Upper lobe of left lung (tissue), 4 donors: ENCODE results near the gene TTF2.

Experiments used
- CTCF ChIP-seq, 6 experiments: fragments of 450-650 bp in 4 of 6; fragments of 200-600 bp in 2 of 6; sonication (generic) in 2 of 6; IDR thresholded peaks; one replicate each; pipeline ENCODE4 v1.5.1; 2016 to 2019; ENCODE audit warnings: antibody characterized with exemption in 6 of 6
- EP300 ChIP-seq, 4 donors: sonication (generic); formaldehyde crosslinking; IDR thresholded peaks; one replicate each; pipeline ENCODE4 v1.5.1; 2017; ENCODE audit warnings: antibody characterized with exemption in 4 of 4, control low read depth in 2 of 4
- POLR2A ChIP-seq, 4 donors: fragments of 450-650 bp; IDR thresholded peaks; one replicate each; pipeline ENCODE4 v1.5.1; 2016 to 2017; ENCODE audit warnings: antibody characterized with exemption in 4 of 4, mild to moderate bottlenecking in 2 of 4
- POLR2AphosphoS5 ChIP-seq, 2 donors: sonication (generic); formaldehyde crosslinking; IDR thresholded peaks; one replicate each; pipeline ENCODE4 v1.5.1; 2017; ENCODE audit warnings: antibody characterized with exemption in 2 of 2

GRCh38 chr1:117142200-117142599, 82.1 kb downstream of the TTF2 start:
- no peak for TF ChIP-seq CTCF (IDR thresholded peaks at IDR 0.05)
- no peak for TF ChIP-seq EP300 (IDR thresholded peaks at IDR 0.05)
- no peak for TF ChIP-seq POLR2AphosphoS5 (IDR thresholded peaks at IDR 0.05)
- no peak for TF ChIP-seq POLR2A (IDR thresholded peaks at IDR 0.05)
